GM18909 (cell line): ENCODE results near the gene CD72.

Source experiments
- ATAC-seq: cut with Tn5 transposase; IDR thresholded peaks from one replicate; pipeline ENCODE4 v1.9.1; 2021; ENCODE audit warnings: mild to moderate bottlenecking; ENCODE audit not compliant: unreplicated experiment, poor library complexity

CD72 gene

DNA sequence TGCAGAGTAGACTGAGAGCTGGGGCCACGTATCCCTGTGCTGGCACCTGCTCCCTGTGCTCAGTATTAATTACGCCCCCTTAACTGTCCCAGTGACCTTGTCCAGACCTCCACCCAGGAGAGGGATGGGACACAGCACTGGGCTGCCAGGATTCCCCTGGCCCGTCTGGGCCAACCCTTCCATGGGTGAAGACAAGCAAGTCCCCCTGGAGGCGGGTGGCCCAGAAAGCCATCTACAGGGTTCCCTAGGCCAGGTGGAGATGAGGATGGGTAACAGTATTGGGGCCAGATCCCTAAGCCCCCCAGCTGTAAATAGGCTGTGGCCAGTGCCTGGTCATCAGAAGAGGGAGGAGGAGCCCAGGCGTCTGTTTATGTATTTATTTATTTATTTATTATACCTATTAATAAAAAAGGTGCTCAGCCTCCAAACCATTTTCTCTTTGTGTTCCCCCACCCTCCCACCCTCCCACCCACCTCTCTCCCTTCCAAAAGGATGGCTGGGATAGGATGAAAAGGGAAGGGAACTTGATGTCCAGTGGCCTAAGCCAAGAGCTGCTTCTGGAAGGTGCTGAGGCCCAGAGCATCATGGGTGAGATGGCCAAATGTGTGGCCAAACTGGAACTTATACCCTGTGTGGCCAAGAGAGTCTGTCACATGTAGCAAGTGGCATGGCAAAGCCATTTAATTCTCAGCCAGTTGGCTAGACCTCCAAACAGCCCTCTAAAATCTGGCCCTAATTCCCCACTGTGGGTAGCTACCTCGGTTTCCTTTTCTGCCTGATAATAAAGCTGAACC lies 56.5 kb downstream of the CD72 start:
- no peak for ATAC-seq

DNA sequence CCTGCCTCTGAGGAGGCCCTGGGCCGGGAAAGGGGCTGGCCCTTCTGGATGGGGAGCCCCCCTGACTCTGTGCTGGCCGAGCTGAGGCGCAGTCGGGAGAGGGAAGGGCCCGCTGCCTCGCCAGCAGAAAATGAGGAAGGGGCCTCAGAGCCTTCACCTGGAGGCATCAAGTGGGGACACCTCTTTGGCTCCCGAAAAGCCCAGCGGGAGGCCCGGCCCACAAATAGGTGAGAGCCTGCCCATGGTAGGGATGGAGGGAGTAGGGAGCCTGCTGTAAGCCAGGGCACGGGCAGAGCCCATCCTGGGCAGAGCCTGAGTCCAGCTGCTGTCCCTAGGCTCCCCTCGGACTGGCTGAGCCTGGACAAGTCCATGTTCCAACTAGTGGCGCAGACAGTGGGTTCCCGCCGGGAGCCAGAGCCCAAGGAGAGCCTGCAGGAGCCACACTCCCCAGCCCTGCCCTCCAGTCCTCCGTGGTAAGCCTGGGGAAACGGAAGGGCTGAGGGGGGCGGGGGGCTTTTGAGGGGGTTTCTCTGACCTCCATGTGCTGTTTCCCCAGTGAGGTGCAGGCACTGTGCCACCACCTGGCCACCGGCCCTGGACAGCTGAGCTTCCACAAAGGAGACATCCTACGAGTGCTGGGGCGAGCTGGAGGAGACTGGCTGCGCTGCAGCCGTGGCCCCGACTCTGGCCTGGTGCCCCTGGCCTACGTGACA lies 57.4 kb downstream of the CD72 start:
- ATAC-seq, result no peak
